Activated naive CD8-positive, alpha-beta T cell treated with anti-CD3 and anti-CD28 coated beads for 36 hours (primary cell): Measurements from ENCODE around the gene MED16. TPM values are rescaled to one million over a fixed set of nuclear protein-coding genes. Genes with fewer than 3 reads are reported as not detected.

Source experiments
- DNase-seq: peaks from one replicate; pipeline ENCODE4 v3.0.0; 2021
- H3K27ac Mint-ChIP-seq: one replicate; pipeline ENCODE4 v1.8.0; 2022; ENCODE audit warnings: mild to moderate bottlenecking, moderate library complexity, mixed read lengths
- H3K27me3 Mint-ChIP-seq: one replicate; pipeline ENCODE4 v1.8.0; 2022; ENCODE audit warnings: mild to moderate bottlenecking, mixed read lengths
- H3K36me3 Mint-ChIP-seq: one replicate; pipeline ENCODE4 v1.8.0; 2021; ENCODE audit warnings: mild to moderate bottlenecking, mixed read lengths
- H3K4me1 Mint-ChIP-seq: one replicate; pipeline ENCODE4 v1.8.0; 2021; ENCODE audit warnings: mixed read lengths
- H3K4me3 Mint-ChIP-seq: one replicate; pipeline ENCODE4 v1.8.0; 2022; ENCODE audit warnings: mild to moderate bottlenecking, moderate library complexity, mixed read lengths
- H3K9me3 Mint-ChIP-seq: one replicate; pipeline ENCODE4 v1.8.0; 2022; ENCODE audit warnings: mixed read lengths
- total RNA-seq, 2 experiments: library from RNA; stranded (reverse); gene quantifications; one replicate each; pipeline ENCODE4 v1.2.3, GENCODE V29; 2021

MED16 gene
- total RNA-seq, 2 experiments from 2014 or later = 39.8 to 40.3 TPM

- Mint-ChIP-seq H3K27me3 (peaks cover 13% of the 10 kb centered on the region), H3K36me3 (peaks cover 2% of the 10 kb centered on the region), H3K27ac (peak overlapping the region; percentile 47), H3K4me1 (peaks cover 19% of the 10 kb centered on the region), H3K4me3 (peak overlapping the region; percentile 54), H3K9me3 (no peaks in the 10 kb centered on the region)
- peak; percentile 38 for DNase-seq
Measured at GRCh38 chr19:932648-933552, 39.9 kb upstream of the MED16 start.

- no peaks in the 10 kb centered on the region for H3K9me3 Mint-ChIP-seq
Measured at GRCh38 chr19:931860-932647, 39.1 kb upstream of the MED16 start.

GRCh38 chr19:929891-930258 is 36.9 kb upstream of the MED16 start:
- Mint-ChIP-seq H3K4me1 (peaks cover 9% of the 10 kb centered on the region), H3K4me3 (no peak overlapping the region), H3K27ac (no peak overlapping the region)

More at GRCh38 chr19:931860-932647, 39.1 kb upstream of the MED16 start:
- no peak for DNase-seq
- Mint-ChIP-seq H3K36me3 (peaks cover 2% of the 10 kb centered on the region), H3K4me3 (no peak overlapping the region), H3K4me1 (peaks cover 13% of the 10 kb centered on the region), H3K27me3 (peaks cover 13% of the 10 kb centered on the region), H3K27ac (no peak overlapping the region)

GRCh38 chr19:929203-929890 is 36.4 kb upstream of the MED16 start:
- H3K4me1 Mint-ChIP-seq = peaks cover 10% of the 10 kb centered on the region
- no peak for DNase-seq
- H3K27me3 Mint-ChIP-seq = peaks cover 10% of the 10 kb centered on the region
- H3K4me3 Mint-ChIP-seq = no peak overlapping the region
- H3K36me3 Mint-ChIP-seq = no peaks in the 10 kb centered on the region
- H3K27ac Mint-ChIP-seq = no peak overlapping the region
- no peaks in the 10 kb centered on the region for H3K9me3 Mint-ChIP-seq

More at GRCh38 chr19:929891-930258, 36.9 kb upstream of the MED16 start:
- DNase-seq = no peak
- Mint-ChIP-seq H3K36me3 (no peaks in the 10 kb centered on the region), H3K9me3 (no peaks in the 10 kb centered on the region), H3K27me3 (peaks cover 10% of the 10 kb centered on the region)

- Mint-ChIP-seq H3K27me3 (peaks cover 10% of the 10 kb centered on the region), H3K4me3 (no peak overlapping the region), H3K4me1 (peaks cover 10% of the 10 kb centered on the region), H3K36me3 (no peaks in the 10 kb centered on the region), H3K27ac (no peak overlapping the region), H3K9me3 (no peaks in the 10 kb centered on the region)
- no peak for DNase-seq
Measured at GRCh38 chr19:928471-929202, 35.6 kb upstream of the MED16 start.

- Mint-ChIP-seq H3K27ac (no peak overlapping the region), H3K4me1 (peaks cover 8% of the 10 kb centered on the region), H3K9me3 (no peaks in the 10 kb centered on the region), H3K36me3 (no peaks in the 10 kb centered on the region), H3K27me3 (peaks cover 9% of the 10 kb centered on the region), H3K4me3 (peak overlapping the region; percentile 14)
- DNase-seq = no peak
Measured at GRCh38 chr19:927780-928401, 34.9 kb upstream of the MED16 start.

- DNase-seq = no peak
- H3K4me1 Mint-ChIP-seq = peaks cover 4% of the 10 kb centered on the region
- no peaks in the 10 kb centered on the region for H3K36me3 Mint-ChIP-seq
- H3K27me3 Mint-ChIP-seq = peaks cover 6% of the 10 kb centered on the region
- no peak overlapping the region for H3K27ac Mint-ChIP-seq
- no peaks in the 10 kb centered on the region for H3K9me3 Mint-ChIP-seq
- no peak overlapping the region for H3K4me3 Mint-ChIP-seq
Measured at GRCh38 chr19:927351-927779, 34.4 kb upstream of the MED16 start.

GRCh38 chr19:926589-927350 is 33.8 kb upstream of the MED16 start:
- Mint-ChIP-seq H3K9me3 (no peaks in the 10 kb centered on the region), H3K4me1 (peaks cover 4% of the 10 kb centered on the region), H3K4me3 (peak overlapping the region; percentile 72), H3K27ac (no peak overlapping the region), H3K36me3 (no peaks in the 10 kb centered on the region), H3K27me3 (peaks cover 1% of the 10 kb centered on the region)
- DNase-seq = peak; percentile 73

- peak overlapping the region; percentile 72 for H3K4me3 Mint-ChIP-seq
- H3K27me3 Mint-ChIP-seq = no peaks in the 10 kb centered on the region
- peaks cover 2% of the 10 kb centered on the region for H3K36me3 Mint-ChIP-seq
- no peak overlapping the region for H3K27ac Mint-ChIP-seq
- H3K9me3 Mint-ChIP-seq = no peaks in the 10 kb centered on the region
- no peak for DNase-seq
- peaks cover 7% of the 10 kb centered on the region for H3K4me1 Mint-ChIP-seq
Measured at GRCh38 chr19:926323-926588, 33.3 kb upstream of the MED16 start.

GRCh38 chr19:925526-926322 is 32.7 kb upstream of the MED16 start, which contains the start of gene ARID3A:
ARID3A (plus strand) TSS chr19:926035; CDS start chr19:929529, 3,494 bp downstream.
- DNase-seq = peak; percentile 83
- Mint-ChIP-seq H3K9me3 (no peaks in the 10 kb centered on the region), H3K36me3 (peaks cover 4% of the 10 kb centered on the region), H3K27ac (peak within 1 kb of the TSS; percentile 20), H3K27me3 (no peaks in the 10 kb centered on the region), H3K4me1 (peaks cover 11% of the 10 kb centered on the region), H3K4me3 (peak within 1 kb of the TSS; percentile 72)

- H3K36me3 Mint-ChIP-seq = peaks cover 4% of the 10 kb centered on the region
- H3K9me3 Mint-ChIP-seq = no peaks in the 10 kb centered on the region
- DNase-seq = no peak
- H3K4me3 Mint-ChIP-seq = peak overlapping the region; percentile 72
- peaks cover 13% of the 10 kb centered on the region for H3K4me1 Mint-ChIP-seq
- peak overlapping the region; percentile 20 for H3K27ac Mint-ChIP-seq
- no peaks in the 10 kb centered on the region for H3K27me3 Mint-ChIP-seq
Measured at GRCh38 chr19:925087-925525, 32.1 kb upstream of the MED16 start.

- peak; percentile 54 for DNase-seq
- Mint-ChIP-seq H3K4me3 (peak overlapping the region; percentile 72), H3K36me3 (peaks cover 4% of the 10 kb centered on the region), H3K27ac (no peak overlapping the region), H3K4me1 (peaks cover 13% of the 10 kb centered on the region), H3K9me3 (no peaks in the 10 kb centered on the region), H3K27me3 (no peaks in the 10 kb centered on the region)
Measured at GRCh38 chr19:924553-925086, 31.6 kb upstream of the MED16 start.
